BLaER1 treated with 17β-estradiol and CSF1 and Interleukin-3, amounts not matched to agents 10 nM and 100 nM (cell line): Measurements from ENCODE around the gene HOXB7.

ENCODE experiments used
- H3K27ac ChIP-seq, 11 experiments: shearing (Covaris generic); formaldehyde crosslinking; 2 replicates each; pipeline ENCODE4 v1.8.1; 2022
- H3K27me3 ChIP-seq, 11 experiments: shearing (Covaris generic); formaldehyde crosslinking; 2 replicates each; pipeline ENCODE4 v1.8.1; 2022
- H3K36me3 ChIP-seq, 11 experiments: shearing (Covaris generic); formaldehyde crosslinking; 2 replicates each; pipeline ENCODE4 v1.8.1; 2022
- H3K4me1 ChIP-seq, 10 experiments: shearing (Covaris generic); formaldehyde crosslinking; 2 replicates each; pipeline ENCODE4 v1.8.1; 2022
- H3K4me2 ChIP-seq, 11 experiments: shearing (Covaris generic); formaldehyde crosslinking; 2 replicates each; pipeline ENCODE4 v1.8.1; 2022
- H3K4me3 ChIP-seq, 10 experiments: shearing (Covaris generic); formaldehyde crosslinking; 2 replicates each; pipeline ENCODE4 v1.8.1; 2022
- H3K9ac ChIP-seq, 11 experiments: shearing (Covaris generic); formaldehyde crosslinking; 2 replicates each; pipeline ENCODE4 v1.8.1; 2022
- H3K9me3 ChIP-seq, 11 experiments: shearing (Covaris generic); formaldehyde crosslinking; replicated peaks in 1 of 11; 2 replicates each; pipeline ENCODE4 v1.8.1; 2022
- H4K20me1 ChIP-seq, 11 experiments: shearing (Covaris generic); formaldehyde crosslinking; 2 replicates each; pipeline ENCODE4 v1.8.1; 2022
- Cebpa-rat ChIP-seq, 11 experiments: shearing (Covaris generic); IDR thresholded peaks; 2 replicates each; pipeline ENCODE4 v1.8.1; 2022

The HOXB7 gene

DNA sequence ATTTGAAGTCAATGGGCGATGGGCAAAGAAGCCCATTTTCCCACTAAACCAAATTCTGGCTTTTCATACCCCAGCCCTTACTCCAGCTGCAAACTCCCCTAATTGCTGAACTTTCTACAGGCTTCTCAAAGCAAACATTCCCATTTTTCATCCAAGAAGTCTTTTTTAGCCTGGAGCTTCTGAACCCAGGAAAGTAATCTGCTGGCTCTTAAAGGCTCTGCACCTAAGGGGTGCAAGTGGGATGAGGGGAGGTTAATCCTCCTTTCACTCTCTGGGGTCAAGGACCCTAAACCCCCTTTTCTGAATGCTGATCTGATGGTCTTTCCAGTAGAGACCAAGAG is 2.4 kb downstream of the HOXB7 start:
- no peak for TF ChIP-seq Cebpa-rat (IDR thresholded peaks at IDR 0.05)
- H3K9me3 ChIP-seq: peaks cover 0 to 9% (median 5%) of the 10 kb centered on the region in 11 experiments; a peak in 9 of 22 replicates
- no peak overlapping the region for H3K27ac ChIP-seq
- no peak overlapping the region for H3K9ac ChIP-seq
- no peaks in the 10 kb centered on the region for H3K36me3 ChIP-seq
- peaks cover 0 to 95% (median 85%) of the 10 kb centered on the region in 11 experiments; a peak in 18 of 22 replicates for H4K20me1 ChIP-seq
- H3K4me2 ChIP-seq: no peak overlapping the region
- peaks cover 0 to 13% (median 4%) of the 10 kb centered on the region in 10 experiments; a peak in 7 of 20 replicates for H3K4me1 ChIP-seq
- H3K4me3 ChIP-seq: no peak overlapping the region
- H3K27me3 ChIP-seq: peaks cover 100% of the 10 kb centered on the region in 11 experiments

- Histone ChIP-seq H3K9ac (no peak overlapping the region), H3K4me2 (no peak overlapping the region), H3K36me3 (no peaks in the 10 kb centered on the region), H3K9me3 (peaks cover 0 to 9% (median 5%) of the 10 kb centered on the region in 11 experiments; a peak in 9 of 22 replicates), H3K4me1 (peaks cover 0 to 5% (median 4%) of the 10 kb centered on the region in 10 experiments; a peak in 7 of 20 replicates), H3K27ac (no peak overlapping the region), H3K4me3 (no peak overlapping the region), H4K20me1 (peaks cover 0 to 95% (median 82%) of the 10 kb centered on the region in 11 experiments; a peak in 18 of 22 replicates), H3K27me3 (peaks cover 100% of the 10 kb centered on the region in 11 experiments)
- no peak for TF ChIP-seq Cebpa-rat (IDR thresholded peaks at IDR 0.05)
Measured at GRCh38 chr17:48606892-48607614, 3.8 kb downstream of the HOXB7 start.

DNA sequence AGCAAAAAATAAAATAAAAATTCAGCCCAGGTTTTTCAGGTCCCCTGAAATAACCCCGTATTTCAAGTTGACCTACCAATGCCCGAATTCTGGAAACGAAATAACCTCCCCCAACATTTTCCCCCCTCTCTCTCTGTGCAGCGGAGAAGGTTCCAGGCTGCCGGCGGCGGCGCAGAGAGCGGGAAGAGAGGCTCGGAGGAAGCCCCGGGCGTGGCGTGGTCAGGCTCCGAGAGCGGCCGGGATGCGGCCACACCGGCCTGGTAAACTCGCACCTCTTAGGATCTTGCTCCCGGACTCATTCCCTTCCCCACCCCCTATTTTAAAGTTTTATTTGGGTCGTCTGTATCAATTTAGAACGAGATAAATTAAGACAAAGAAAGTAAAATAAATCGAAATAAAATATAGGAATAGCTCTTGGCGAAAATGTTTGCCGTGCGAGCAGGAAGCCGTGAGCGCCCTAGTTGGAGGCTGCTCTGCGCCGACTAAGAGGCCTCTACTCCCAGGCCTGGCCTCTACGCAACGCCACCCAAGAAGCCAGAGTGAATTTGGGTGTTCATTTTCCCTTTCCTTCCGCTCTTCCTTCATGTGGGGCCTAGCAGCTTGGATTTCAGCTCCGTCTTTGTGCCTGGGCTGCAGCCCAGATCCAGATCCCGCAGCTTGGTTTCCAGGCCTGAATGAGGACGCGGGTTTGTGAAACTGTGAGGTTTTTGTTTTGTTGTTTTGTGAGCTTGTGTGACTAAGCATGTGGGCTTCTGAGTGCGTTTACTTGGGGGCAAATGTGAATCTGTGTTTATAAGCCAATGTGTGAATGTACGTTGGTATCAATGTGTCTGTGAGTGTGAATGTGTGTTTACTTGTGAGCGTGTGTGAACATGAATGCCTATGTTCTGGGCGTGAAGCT is 4.6 kb downstream of the HOXB7 start:
- Histone ChIP-seq H3K9ac (no peak overlapping the region), H3K4me3 (no peak overlapping the region), H3K4me1 (no peaks in the 10 kb centered on the region), H3K4me2 (no peak overlapping the region), H3K27ac (no peak overlapping the region), H3K36me3 (no peaks in the 10 kb centered on the region), H4K20me1 (peaks cover 0 to 97% (median 85%) of the 10 kb centered on the region in 11 experiments; a peak in 18 of 22 replicates), H3K27me3 (peaks cover 100% of the 10 kb centered on the region in 11 experiments), H3K9me3 (peaks cover 0 to 9% (median 5%) of the 10 kb centered on the region in 11 experiments; a peak in 9 of 22 replicates)
- TF ChIP-seq Cebpa-rat (IDR thresholded peaks at IDR 0.05): no peak

- Histone ChIP-seq H3K4me2 (no peak overlapping the region), H3K4me1 (no peaks in the 10 kb centered on the region), H4K20me1 (peaks cover 0 to 97% (median 85%) of the 10 kb centered on the region in 11 experiments; a peak in 18 of 22 replicates), H3K36me3 (no peaks in the 10 kb centered on the region), H3K9me3 (peaks cover 0 to 4% (median 3%) of the 10 kb centered on the region in 11 experiments; a peak in 9 of 22 replicates), H3K9ac (no peak overlapping the region), H3K27ac (no peak overlapping the region), H3K4me3 (no peak overlapping the region), H3K27me3 (peaks cover 100% of the 10 kb centered on the region in 11 experiments)
- no peak for TF ChIP-seq Cebpa-rat (IDR thresholded peaks at IDR 0.05)
Measured at GRCh38 chr17:48605409-48605919, 5.4 kb downstream of the HOXB7 start.

- Histone ChIP-seq H3K9ac (no peak within 1 kb of the TSS), H3K4me1 (no peaks in the 10 kb centered on the region), H3K4me3 (no peak within 1 kb of the TSS), H3K27ac (no peak within 1 kb of the TSS), H3K9me3 (no peaks in the 10 kb centered on the region), H3K27me3 (peaks cover 100% of the 10 kb centered on the region in 11 experiments), H3K4me2 (no peak within 1 kb of the TSS), H4K20me1 (peaks cover 0 to 97% (median 85%) of the 10 kb centered on the region in 11 experiments; a peak in 17 of 22 replicates), H3K36me3 (no peaks in the 10 kb centered on the region)
- no peak for TF ChIP-seq Cebpa-rat (IDR thresholded peaks at IDR 0.05)
Measured at GRCh38 chr17:48604770-48605329, 6.0 kb downstream of the HOXB7 start, which contains the start of gene HOXB6. Gene HOXB6, minus strand, starts transcription at chr17:48604986. Its CDS starts 6,836 bp downstream, at chr17:48598150.

DNA sequence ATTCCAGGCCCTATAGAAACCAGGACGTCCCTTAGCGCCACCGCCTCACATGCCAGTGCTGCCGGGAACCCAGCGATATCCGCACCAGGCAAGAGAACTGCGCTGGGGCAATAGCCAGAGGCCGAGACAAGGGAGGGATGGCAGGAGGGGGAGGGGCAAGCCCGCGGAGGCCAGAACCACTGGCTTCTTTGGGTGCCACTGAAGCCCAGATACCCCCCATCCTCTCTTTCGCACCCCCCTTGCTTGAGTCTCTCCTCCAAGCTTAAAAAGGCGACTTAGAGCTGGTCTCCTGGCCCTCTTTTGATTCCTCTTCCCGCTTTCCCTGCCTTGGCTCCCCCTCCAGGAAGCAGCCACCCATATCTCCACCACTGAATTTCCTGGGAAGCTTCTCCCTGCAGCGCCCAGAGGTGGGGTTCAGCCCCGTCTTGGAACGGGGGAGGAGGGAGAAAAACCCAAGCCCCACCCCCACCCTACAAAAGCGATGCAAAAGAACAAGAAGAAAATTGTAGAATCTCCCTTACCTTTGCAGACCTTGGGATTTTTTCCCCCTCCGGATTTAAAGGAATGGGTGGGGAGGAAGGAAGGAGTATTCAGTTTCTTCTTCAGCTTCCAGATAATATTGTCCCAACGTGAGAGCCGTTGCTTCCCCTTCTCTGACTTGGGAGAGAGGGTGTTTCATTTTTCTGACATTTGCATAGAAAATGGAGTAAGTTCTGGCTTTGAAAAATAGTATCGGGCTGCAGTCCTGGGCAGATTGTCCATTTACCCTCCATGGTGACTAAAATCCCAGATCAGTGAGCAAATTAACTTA is 6.7 kb downstream of the HOXB7 start:
- H3K9me3 ChIP-seq: no peaks in the 10 kb centered on the region
- no peak for TF ChIP-seq Cebpa-rat (IDR thresholded peaks at IDR 0.05)
- peaks cover 100% of the 10 kb centered on the region in 11 experiments for H3K27me3 ChIP-seq
- H3K9ac ChIP-seq: no peak overlapping the region
- no peak overlapping the region for H3K27ac ChIP-seq
- no peaks in the 10 kb centered on the region for H3K4me1 ChIP-seq
- H3K36me3 ChIP-seq: no peaks in the 10 kb centered on the region
- H3K4me2 ChIP-seq: no peak overlapping the region
- no peak overlapping the region for H3K4me3 ChIP-seq
- peaks cover 0 to 97% (median 85%) of the 10 kb centered on the region in 11 experiments; a peak in 17 of 22 replicates for H4K20me1 ChIP-seq

GRCh38 chr17:48601539-48602425 is 9.0 kb downstream of the HOXB7 start:
- Histone ChIP-seq H3K27ac (no peak overlapping the region), H3K9me3 (peaks cover 0 to 14% (median 9%) of the 10 kb centered on the region in 11 experiments; a peak in 13 of 22 replicates), H3K9ac (no peak overlapping the region), H3K4me2 (no peak overlapping the region), H3K4me3 (no peak overlapping the region), H3K4me1 (no peaks in the 10 kb centered on the region), H4K20me1 (peaks cover 0 to 97% (median 88%) of the 10 kb centered on the region in 11 experiments; a peak in 17 of 22 replicates), H3K36me3 (no peaks in the 10 kb centered on the region), H3K27me3 (peaks cover 100% of the 10 kb centered on the region in 11 experiments)
- TF ChIP-seq Cebpa-rat (IDR thresholded peaks at IDR 0.05): no peak
